HG02642 (cell line): ENCODE results near the gene FAM199X.
"Not testable (repeated sequence)": the region's sequence is repeated elsewhere in the genome, so short reads cannot be mapped to it uniquely, and the experiment has no call there.

Experiments used
- ATAC-seq: cut with Tn5 transposase; IDR thresholded peaks from one replicate; pipeline ENCODE4 v1.9.1; 2021; ENCODE audit warnings: mild to moderate bottlenecking; ENCODE audit not compliant: unreplicated experiment, poor library complexity

FAM199X gene

GRCh38 chrX:104187931-104188330, 21.7 kb downstream of the FAM199X start:
- no peak for ATAC-seq

- no peak for ATAC-seq
These were observed 23.6 kb downstream of the FAM199X start for GRCh38 chrX:104189837-104190236.

GRCh38 chrX:104193485-104193884, 27.2 kb downstream of the FAM199X start:
- ATAC-seq: no peak

GRCh38 chrX:104195013-104195412, 28.8 kb downstream of the FAM199X start:
- ATAC-seq: no peak

- no peak for ATAC-seq
These were observed 29.3 kb downstream of the FAM199X start for GRCh38 chrX:104195489-104196084.

- no peak for ATAC-seq
These were observed 39.3 kb downstream of the FAM199X start for GRCh38 chrX:104205548-104205947.

- no peak for ATAC-seq
These were observed 44.9 kb downstream of the FAM199X start for GRCh38 chrX:104211187-104211586.

GRCh38 chrX:104230060-104230459, 63.8 kb downstream of the FAM199X start:
- ATAC-seq: not testable (repeated sequence)
